Neural progenitor cell (in vitro differentiated cells): ENCODE measurements around the gene TLR8. TPM values are rescaled to one million over a fixed set of nuclear protein-coding genes. Genes with fewer than 3 reads are reported as not detected.

ENCODE experiments used
- DNase-seq: peaks from one replicate; pipeline ENCODE4 v3.0.0-alpha.2; 2016; ENCODE audit warnings: low spot score
- H2AFZ ChIP-seq: fragments of 200-600 bp; sonication (generic); replicated peaks from 2 replicates; pipeline ENCODE4 v1.6.1; 2016; ENCODE audit warnings: antibody characterized with exemption
- H3F3A ChIP-seq: fragments of 200-600 bp; sonication (generic); 2 replicates; pipeline ENCODE4 v1.6.1; 2016; ENCODE audit warnings: antibody characterized with exemption, low read depth
- H3K27ac ChIP-seq: fragments of 200-600 bp; sonication (generic); 2 replicates; pipeline ENCODE4 v1.5.1; 2016; ENCODE audit warnings: mild to moderate bottlenecking
- H3K27me3 ChIP-seq: fragments of 200-600 bp; sonication (generic); 2 replicates; pipeline ENCODE4 v1.6.1; 2016; ENCODE audit warnings: mild to moderate bottlenecking, moderate library complexity
- H3K36me3 ChIP-seq: fragments of 200-600 bp; sonication (generic); 2 replicates; pipeline ENCODE4 v1.5.1; 2016
- H3K4me1 ChIP-seq: fragments of 200-600 bp; sonication (generic); 2 replicates; pipeline ENCODE4 v1.6.1; 2016; ENCODE audit warnings: mixed run types
- H3K4me2 ChIP-seq: fragments of 200-600 bp; sonication (generic); 2 replicates; pipeline ENCODE4 v1.6.1; 2016
- H3K4me3 ChIP-seq: fragments of 200-600 bp; sonication (generic); 2 replicates; pipeline ENCODE4 v1.5.1; 2016
- H3K79me2 ChIP-seq: fragments of 200-600 bp; sonication (generic); 2 replicates; pipeline ENCODE4 v1.6.1; 2016; ENCODE audit warnings: low read depth
- H3K9ac ChIP-seq: fragments of 200-600 bp; sonication (generic); 2 replicates; pipeline ENCODE4 v1.6.1; 2016
- H3K9me3 ChIP-seq: fragments of 200-600 bp; sonication (generic); 2 replicates; pipeline ENCODE4 v1.5.1; 2016; ENCODE audit warnings: low read depth
- H4K20me1 ChIP-seq: fragments of 200-600 bp; sonication (generic); 2 replicates; pipeline ENCODE4 v1.6.1; 2016; ENCODE audit warnings: low read depth
- H3K27ac Mint-ChIP-seq: 3 replicates; pipeline ENCODE4 v1.8.0; 2021; ENCODE audit warnings: mixed read lengths
- H3K27me3 Mint-ChIP-seq: 2 replicates; pipeline ENCODE4 v1.8.0; 2022; ENCODE audit warnings: low read depth, mild to moderate bottlenecking, inconsistent platforms, moderate library complexity, mixed read lengths; ENCODE audit not compliant: insufficient read depth
- H3K36me3 Mint-ChIP-seq: 3 replicates; pipeline ENCODE4 v1.8.0; 2021; ENCODE audit warnings: mixed read lengths
- H3K4me1 Mint-ChIP-seq: 3 replicates; pipeline ENCODE4 v1.8.0; 2021; ENCODE audit warnings: mixed read lengths
- H3K4me3 Mint-ChIP-seq: 3 replicates; pipeline ENCODE4 v1.8.0; 2021; ENCODE audit warnings: mild to moderate bottlenecking, moderate library complexity, mixed read lengths
- H3K9me3 Mint-ChIP-seq: 3 replicates; pipeline ENCODE4 v1.8.0; 2020; ENCODE audit warnings: mixed read lengths
- CTCF ChIP-seq: fragments of 200-600 bp; sonication (generic); IDR thresholded peaks from 2 replicates; pipeline ENCODE4 v1.5.1; 2017; ENCODE audit warnings: antibody characterized with exemption, mild to moderate bottlenecking
- EZH2 ChIP-seq: fragments of 200-600 bp; sonication (generic); IDR thresholded peaks from 2 replicates; pipeline ENCODE4 v1.6.1; 2017; ENCODE audit warnings: antibody characterized with exemption, mild to moderate bottlenecking, moderate library complexity
- EZH2phosphoT487 ChIP-seq: fragments of 200-600 bp; sonication (generic); IDR thresholded peaks from 2 replicates; pipeline ENCODE4 v1.6.1; 2017; ENCODE audit warnings: antibody characterized with exemption
- total RNA-seq: library from RNA; depleted of rRNA; stranded (reverse); fragments of >200 nt; gene quantifications from 2 replicates; pipeline ENCODE4 v1.2.3, GENCODE V29; 2015; ENCODE audit warnings: low replicate concordance

Gene TLR8
- total RNA-seq, 1 donor from 2014 or later, result not detected

GRCh38 chrX:12945494-12945893, 39.1 kb downstream of the TLR8 start:
- no peaks in the 10 kb centered on the region for H3K36me3 Mint-ChIP-seq
- Histone ChIP-seq H3K27ac (no peak overlapping the region), H2AFZ (no peak overlapping the region), H3K79me2 (no peaks in the 10 kb centered on the region), H3K9ac (no peak overlapping the region), H3K36me3 (no peaks in the 10 kb centered on the region), H3K9me3 (no peaks in the 10 kb centered on the region), H3K4me2 (peak overlapping the region; percentile 45), H3K27me3 (no peaks in the 10 kb centered on the region), H3K4me1 (peaks cover 25% of the 10 kb centered on the region), H3F3A (peaks cover 12% of the 10 kb centered on the region), H4K20me1 (no peaks in the 10 kb centered on the region), H3K4me3 (no peak overlapping the region)
- DNase-seq, result no peak
- H3K4me1 Mint-ChIP-seq, result peaks cover 29% of the 10 kb centered on the region
- H3K27ac Mint-ChIP-seq, result no peak overlapping the region
- H3K4me3 Mint-ChIP-seq, result no peak overlapping the region
- no peak for TF ChIP-seq CTCF
- TF ChIP-seq EZH2, result no peak
- TF ChIP-seq EZH2phosphoT487, result no peak
- H3K27me3 Mint-ChIP-seq, result peaks cover 2% of the 10 kb centered on the region
- H3K9me3 Mint-ChIP-seq, result peaks cover 20% of the 10 kb centered on the region

GRCh38 chrX:12946406-12946805, 40.0 kb downstream of the TLR8 start:
- no peaks in the 10 kb centered on the region for H3K79me2 ChIP-seq
- no peaks in the 10 kb centered on the region for H3K27me3 ChIP-seq
- H3K4me2 ChIP-seq, result peak overlapping the region; percentile 1
- no peak overlapping the region for H3K27ac ChIP-seq
- no peak overlapping the region for H3K9ac ChIP-seq
- peaks cover 25% of the 10 kb centered on the region for H3K4me1 ChIP-seq
- Mint-ChIP-seq H3K27ac (peak overlapping the region; percentile 66), H3K4me1 (peaks cover 29% of the 10 kb centered on the region), H3K4me3 (no peak overlapping the region), H3K36me3 (no peaks in the 10 kb centered on the region), H3K9me3 (peaks cover 11% of the 10 kb centered on the region), H3K27me3 (no peaks in the 10 kb centered on the region)
- H3F3A ChIP-seq, result peaks cover 12% of the 10 kb centered on the region
- H2AFZ ChIP-seq, result peak overlapping the region; percentile 20
- DNase-seq, result peak; percentile 15
- no peak overlapping the region for H3K4me3 ChIP-seq
- H3K9me3 ChIP-seq, result no peaks in the 10 kb centered on the region
- H3K36me3 ChIP-seq, result no peaks in the 10 kb centered on the region
- H4K20me1 ChIP-seq, result no peaks in the 10 kb centered on the region
- no peak for TF ChIP-seq EZH2phosphoT487
- TF ChIP-seq EZH2, result no peak
- TF ChIP-seq CTCF, result no peak

GRCh38 chrX:12946838-12947544, 40.6 kb downstream of the TLR8 start:
- peak overlapping the region; percentile 13 for H3K27ac ChIP-seq

More at GRCh38 chrX:12946838-12947544, 40.6 kb downstream of the TLR8 start:
- Histone ChIP-seq H4K20me1 (no peaks in the 10 kb centered on the region), H3K27me3 (no peaks in the 10 kb centered on the region), H3K36me3 (no peaks in the 10 kb centered on the region), H3K79me2 (no peaks in the 10 kb centered on the region), H3K4me2 (peak overlapping the region; percentile 17), H2AFZ (no peak overlapping the region), H3K9ac (no peak overlapping the region), H3K9me3 (no peaks in the 10 kb centered on the region), H3K4me3 (no peak overlapping the region), H3K4me1 (peaks cover 25% of the 10 kb centered on the region), H3F3A (peaks cover 12% of the 10 kb centered on the region)
- Mint-ChIP-seq H3K27ac (peak overlapping the region; percentile 66), H3K36me3 (no peaks in the 10 kb centered on the region), H3K9me3 (peaks cover 5% of the 10 kb centered on the region), H3K4me3 (no peak overlapping the region), H3K27me3 (no peaks in the 10 kb centered on the region), H3K4me1 (peaks cover 29% of the 10 kb centered on the region)
- DNase-seq, result peak; percentile 91
- peak; percentile 99 for TF ChIP-seq CTCF
- TF ChIP-seq EZH2phosphoT487, result no peak
- no peak for TF ChIP-seq EZH2
